ELR (cell line): ENCODE results near the gene CCR6.

Experiments
- DNase-seq: peaks from one replicate; pipeline ENCODE4 v3.0.0-alpha.2; 2015; ENCODE audit warnings: low read depth

Gene CCR6

GRCh38 chr6:167120583-167120903, 2.4 kb upstream of the CCR6 start:
- no peak for DNase-seq

DNA sequence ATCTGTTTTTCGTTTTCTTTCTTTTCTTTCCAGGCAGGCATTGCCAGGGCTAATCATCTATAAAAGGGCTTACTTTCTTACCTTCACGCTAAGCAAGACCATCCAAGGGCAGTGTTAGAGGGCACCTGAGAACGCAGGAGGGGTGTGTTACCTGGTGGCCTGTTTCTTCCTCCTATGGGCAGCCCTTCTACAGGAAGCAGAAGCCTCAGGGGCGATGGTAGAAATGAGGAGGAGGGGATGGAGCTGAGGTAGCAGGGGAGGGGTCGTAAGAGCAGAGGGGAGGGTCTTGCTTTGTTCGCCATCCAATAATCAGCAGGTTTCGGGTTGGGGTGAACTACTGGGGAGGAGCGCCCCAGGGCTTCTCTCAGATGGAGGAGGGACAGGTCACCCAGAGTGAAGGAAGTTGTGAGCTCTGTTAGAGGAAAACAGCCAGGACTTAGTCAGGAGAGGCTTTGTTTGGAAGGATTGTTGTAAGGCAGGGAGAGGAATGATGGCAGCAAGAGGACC, 1.5 kb upstream of the CCR6 start:
- no peak for DNase-seq

DNA sequence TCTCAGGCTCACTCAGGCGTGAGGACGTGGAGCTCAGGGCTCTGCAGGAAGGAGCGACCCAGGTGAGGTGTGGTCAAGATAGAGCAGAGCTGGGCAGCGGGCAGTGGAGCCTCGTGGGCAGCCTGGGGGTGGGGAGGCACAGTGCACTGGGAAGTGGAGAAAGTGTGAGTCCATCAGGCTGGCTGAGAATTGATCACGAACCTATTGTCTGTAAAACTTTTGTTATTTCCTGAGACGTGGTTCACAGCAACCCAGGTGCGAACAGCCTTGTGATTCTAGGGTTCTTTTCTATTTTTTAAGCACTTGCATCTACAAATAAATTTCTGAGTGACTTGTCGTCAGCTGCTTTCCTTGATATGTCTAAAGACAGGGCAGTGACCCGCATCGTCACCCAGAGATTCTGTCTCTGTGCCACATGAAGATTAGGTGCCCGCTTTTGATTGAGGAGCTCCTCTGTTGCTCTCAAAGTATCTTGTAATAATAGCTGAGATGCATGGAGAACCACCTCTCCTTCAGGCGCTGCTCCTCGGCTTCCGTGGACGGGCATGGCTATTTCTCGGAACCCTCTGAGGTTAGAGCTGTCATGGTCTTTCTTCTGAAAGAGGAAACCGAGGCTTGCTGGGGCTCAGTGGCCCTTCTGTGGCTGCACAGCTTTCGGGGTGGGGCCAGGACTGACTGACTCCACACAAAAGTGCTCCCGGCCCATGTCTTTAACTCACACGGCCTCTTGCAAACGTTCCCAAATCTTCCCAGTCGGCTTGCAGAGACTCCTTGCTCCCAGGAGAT, 662 bp upstream of the CCR6 start:
- DNase-seq = no peak

- DNase-seq = no peak
Measured at GRCh38 chr6:167124753-167125152, 1.9 kb downstream of the CCR6 start.

- DNase-seq = no peak
Measured at GRCh38 chr6:167125410-167125809, 2.5 kb downstream of the CCR6 start.

GRCh38 chr6:167125855-167126349, 3.0 kb downstream of the CCR6 start:
- DNase-seq = no peak

DNA sequence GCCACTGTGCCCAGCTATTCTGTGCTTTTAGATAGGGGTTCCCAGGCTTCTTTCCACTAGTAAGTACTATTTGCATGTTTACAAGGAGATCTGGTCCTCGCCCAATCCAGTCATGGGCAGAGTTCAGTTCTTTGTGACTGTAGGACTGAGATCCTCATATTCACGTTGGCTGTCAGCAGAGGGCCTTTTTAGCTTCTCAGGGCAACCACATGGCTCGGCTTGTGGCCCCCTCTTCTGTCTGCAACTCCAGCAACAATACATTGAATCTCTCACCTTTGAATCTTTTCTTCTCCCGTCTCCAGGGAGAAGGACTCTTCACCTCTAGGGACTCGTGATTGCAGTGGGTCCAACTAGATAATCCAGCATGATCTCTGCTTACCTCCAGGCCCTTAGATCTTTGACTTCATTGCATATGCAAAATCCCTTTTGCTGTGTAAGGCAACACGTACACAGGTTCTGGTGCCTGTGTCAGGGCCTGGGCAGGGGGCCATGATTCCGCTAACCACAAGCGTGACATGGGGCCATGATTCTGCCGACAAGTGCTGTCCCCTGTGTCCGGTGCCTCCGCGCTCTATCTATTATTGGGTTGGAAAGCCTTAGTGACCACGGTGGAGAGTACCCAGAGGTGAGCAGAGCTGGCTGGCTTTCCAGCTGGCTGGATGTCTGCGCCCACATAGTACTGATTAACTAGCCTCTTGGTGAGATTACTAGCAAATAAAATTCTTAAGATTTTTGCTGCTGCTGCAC, 5.1 kb downstream of the CCR6 start:
- no peak for DNase-seq

DNA sequence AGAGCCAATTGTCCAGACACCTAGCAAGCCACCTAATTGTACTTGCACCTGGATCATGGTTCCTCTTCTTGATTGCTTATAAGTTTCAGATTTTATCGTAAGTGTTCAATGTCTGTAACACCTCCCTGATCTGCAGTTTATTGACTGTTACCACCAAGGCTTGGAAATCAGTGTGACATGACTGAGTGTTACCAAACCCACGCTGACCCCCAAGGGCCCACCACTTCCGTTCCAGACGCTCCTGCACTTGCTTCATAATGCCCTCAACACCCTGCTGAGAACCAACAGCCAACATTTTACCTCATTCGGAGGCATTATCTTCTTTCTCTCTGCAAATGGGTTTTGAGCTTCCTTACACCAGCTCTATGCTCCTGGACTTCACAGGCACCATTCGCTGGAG, 6.3 kb downstream of the CCR6 start:
- no peak for DNase-seq

- no peak for DNase-seq
Measured at GRCh38 chr6:167129562-167129961, 6.7 kb downstream of the CCR6 start.

- DNase-seq = no peak
Measured at GRCh38 chr6:167130008-167130677, 7.2 kb downstream of the CCR6 start.

- no peak for DNase-seq
Measured at GRCh38 chr6:167130712-167131684, 8.1 kb downstream of the CCR6 start.

- no peak for DNase-seq
Measured at GRCh38 chr6:167134448-167135328, 11.8 kb downstream of the CCR6 start.

DNA sequence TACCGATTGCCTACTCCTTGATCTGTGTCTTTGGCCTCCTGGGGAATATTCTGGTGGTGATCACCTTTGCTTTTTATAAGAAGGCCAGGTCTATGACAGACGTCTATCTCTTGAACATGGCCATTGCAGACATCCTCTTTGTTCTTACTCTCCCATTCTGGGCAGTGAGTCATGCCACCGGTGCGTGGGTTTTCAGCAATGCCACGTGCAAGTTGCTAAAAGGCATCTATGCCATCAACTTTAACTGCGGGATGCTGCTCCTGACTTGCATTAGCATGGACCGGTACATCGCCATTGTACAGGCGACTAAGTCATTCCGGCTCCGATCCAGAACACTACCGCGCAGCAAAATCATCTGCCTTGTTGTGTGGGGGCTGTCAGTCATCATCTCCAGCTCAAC, 13.5 kb downstream of the CCR6 start:
- no peak for DNase-seq

GRCh38 chr6:167137081-167137480, 14.2 kb downstream of the CCR6 start:
- DNase-seq = no peak

- DNase-seq = no peak
Measured at GRCh38 chr6:167137881-167138280, 15.0 kb downstream of the CCR6 start.

DNA sequence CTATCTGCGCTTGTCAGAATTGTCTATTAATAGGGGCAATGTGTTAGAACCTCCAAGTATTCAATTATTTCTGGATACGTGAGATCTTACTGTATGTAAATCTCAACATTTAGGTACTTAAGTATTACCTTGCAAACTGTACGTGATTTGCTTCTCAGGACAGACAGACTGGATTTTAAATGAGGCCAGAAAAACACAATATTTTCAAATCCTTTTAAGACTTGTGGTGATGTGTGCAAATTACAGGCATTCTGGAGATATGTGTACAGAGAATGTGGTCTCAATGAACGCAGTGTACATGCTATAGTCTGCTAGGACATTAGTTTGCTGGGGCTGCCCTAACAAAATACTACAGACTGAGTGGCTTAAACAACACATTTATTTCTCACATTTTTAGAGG, 16.9 kb downstream of the CCR6 start:
- no peak for DNase-seq

DNA sequence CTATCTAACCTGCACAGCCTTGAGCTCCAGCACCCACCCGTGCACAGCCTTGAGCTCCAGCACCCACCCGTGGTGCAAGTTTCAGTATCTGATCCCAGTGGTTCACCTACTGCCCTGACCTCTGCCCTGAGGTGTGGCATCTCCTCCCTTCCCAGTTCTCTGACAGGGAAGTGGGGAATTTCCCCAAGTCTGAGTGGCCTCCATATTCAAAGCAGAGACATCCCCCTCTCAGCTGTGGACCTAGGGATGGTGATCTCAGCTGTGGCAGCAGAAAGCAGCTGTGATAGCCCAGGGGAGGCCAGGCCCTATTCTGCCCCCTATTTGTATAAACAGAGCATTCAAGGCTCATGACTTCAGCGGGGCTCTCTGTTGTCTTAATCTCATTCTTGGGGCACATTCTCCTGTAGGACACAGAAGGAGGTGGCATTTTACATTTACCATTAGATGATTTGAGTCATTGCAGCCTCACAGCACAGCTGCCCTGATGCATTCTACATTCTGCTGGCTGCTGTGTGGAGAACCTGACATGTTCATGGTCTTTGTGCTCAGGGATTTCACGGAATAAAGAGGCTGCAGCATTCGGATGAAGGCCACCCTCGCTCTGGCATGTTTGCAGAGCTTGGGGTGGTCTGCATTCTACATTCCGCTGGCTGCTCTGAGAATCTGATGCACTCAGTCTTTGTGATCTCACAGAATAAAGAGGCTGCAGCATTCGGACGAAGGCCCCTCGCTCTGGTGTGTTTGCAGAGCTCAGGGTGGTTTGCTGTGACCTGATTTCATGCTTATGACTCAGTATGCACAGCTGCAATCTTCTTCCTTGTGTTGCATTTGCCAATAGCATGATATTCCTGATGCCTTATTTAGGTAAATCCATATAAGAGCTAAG, 17.9 kb downstream of the CCR6 start:
- no peak for DNase-seq

GRCh38 chr6:167141667-167142432, 19.0 kb downstream of the CCR6 start:
- peak; percentile 16 for DNase-seq

DNA sequence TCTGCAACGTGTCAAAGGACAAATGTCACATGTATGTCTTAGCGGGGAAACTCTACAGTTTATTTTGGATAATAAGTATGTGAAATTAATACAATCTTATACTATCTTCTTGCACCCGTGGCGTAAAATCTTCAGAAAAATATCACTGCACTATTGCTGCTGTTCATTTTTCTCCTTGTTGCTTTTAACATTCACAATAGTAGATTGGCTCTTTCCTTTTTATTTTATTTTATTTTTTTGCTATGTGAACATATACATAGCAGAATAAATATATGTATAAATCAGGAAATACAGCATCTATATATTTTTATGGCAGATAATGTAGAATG, 19.5 kb downstream of the CCR6 start:
- DNase-seq = no peak
